ENCODE data around the gene STS.

- no peak for TF ChIP-seq REST (IDR thresholded peaks at IDR 0.05; ENCODE audit: low read depth)
- no peak for TF ChIP-seq EP300 (IDR thresholded peaks at IDR 0.05; ENCODE audit: borderline replicate concordance)
- no peak for TF ChIP-seq CREB1 (IDR thresholded peaks at IDR 0.05; ENCODE audit: low read depth)
- TF ChIP-seq ZBTB7A (IDR thresholded peaks at IDR 0.05; ENCODE audit: low read depth): no peak
- TF ChIP-seq EGR1 (IDR thresholded peaks at IDR 0.05): no peak
- no peak for TF ChIP-seq TEAD4 (IDR thresholded peaks at IDR 0.05)
- no peak for TF ChIP-seq MAX (IDR thresholded peaks at IDR 0.05)
- no peak for TF ChIP-seq CEBPB (IDR thresholded peaks at IDR 0.05)
- TF ChIP-seq USF1 (IDR thresholded peaks at IDR 0.05): no peak
- TF ChIP-seq FOXM1 (IDR thresholded peaks at IDR 0.05; ENCODE audit: borderline replicate concordance, low read depth): no peak
- no peak for TF ChIP-seq TCF12 (IDR thresholded peaks at IDR 0.05; ENCODE audit: low read depth)
- no peak for TF ChIP-seq TAF1 (IDR thresholded peaks at IDR 0.05; ENCODE audit: low read depth)
- TF ChIP-seq NFIC (IDR thresholded peaks at IDR 0.05): no peak
- TF ChIP-seq YY1 (IDR thresholded peaks at IDR 0.05; ENCODE audit: low read depth): no peak
Observed at GRCh38 chrX:7143076-7143475, 4.4 kb upstream of the STS start.
